GF-D8 (cell line): ENCODE results near the gene CFAP161.
A peak's percentile ranks its signal among the peaks of the same experiment; 100 is the strongest.

Experiments used
- DNase-seq: peaks from one replicate; lab custom pipeline; 2025; lab: John Stamatoyannopoulos, UW

Gene CFAP161

GRCh38 chr15:81133782-81134461 is at the start of gene CFAP161:
TSS of gene CFAP161 (plus strand) at chr15:81134270. CDS start at chr15:81134330, 60 bp downstream.
- no peak for DNase-seq

GRCh38 chr15:81084716-81085115 is 49.4 kb upstream of the CFAP161 start:
- DNase-seq: no peak

- DNase-seq: no peak
Measured at GRCh38 chr15:81085213-81085612, 48.9 kb upstream of the CFAP161 start.

- DNase-seq: no peak
Measured at GRCh38 chr15:81085898-81086297, 48.2 kb upstream of the CFAP161 start.

- DNase-seq: no peak
Measured at GRCh38 chr15:81087066-81087465, 47.0 kb upstream of the CFAP161 start.

GRCh38 chr15:81087694-81088093 is 46.4 kb upstream of the CFAP161 start:
- DNase-seq: no peak

- no peak for DNase-seq
Measured at GRCh38 chr15:81088470-81089013, 45.5 kb upstream of the CFAP161 start.

- no peak for DNase-seq
Measured at GRCh38 chr15:81091889-81092558, 42.0 kb upstream of the CFAP161 start.

- no peak for DNase-seq
Measured at GRCh38 chr15:81092559-81092902, 41.5 kb upstream of the CFAP161 start.

GRCh38 chr15:81093961-81094360 is 40.1 kb upstream of the CFAP161 start:
- DNase-seq: no peak

GRCh38 chr15:81095690-81096365 is 38.2 kb upstream of the CFAP161 start:
- DNase-seq: no peak

GRCh38 chr15:81096398-81096797 is 37.7 kb upstream of the CFAP161 start:
- DNase-seq: no peak

- DNase-seq: no peak
Measured at GRCh38 chr15:81097116-81097889, 36.8 kb upstream of the CFAP161 start.

- DNase-seq: no peak
Measured at GRCh38 chr15:81097890-81098280, 36.2 kb upstream of the CFAP161 start.

- no peak for DNase-seq
Measured at GRCh38 chr15:81098349-81098748, 35.7 kb upstream of the CFAP161 start.

GRCh38 chr15:81098861-81099651 is 35.0 kb upstream of the CFAP161 start:
- peak; percentile 68 for DNase-seq

- DNase-seq: no peak
Measured at GRCh38 chr15:81101894-81102815, 31.9 kb upstream of the CFAP161 start.

- DNase-seq: no peak
Measured at GRCh38 chr15:81103857-81104256, 30.2 kb upstream of the CFAP161 start.

GRCh38 chr15:81105545-81105944 is 28.5 kb upstream of the CFAP161 start:
- DNase-seq: no peak

- peak; percentile 3 for DNase-seq
Measured at GRCh38 chr15:81106560-81106959, 27.5 kb upstream of the CFAP161 start.
